ENCODE results near the gene CHFR.

DNA sequence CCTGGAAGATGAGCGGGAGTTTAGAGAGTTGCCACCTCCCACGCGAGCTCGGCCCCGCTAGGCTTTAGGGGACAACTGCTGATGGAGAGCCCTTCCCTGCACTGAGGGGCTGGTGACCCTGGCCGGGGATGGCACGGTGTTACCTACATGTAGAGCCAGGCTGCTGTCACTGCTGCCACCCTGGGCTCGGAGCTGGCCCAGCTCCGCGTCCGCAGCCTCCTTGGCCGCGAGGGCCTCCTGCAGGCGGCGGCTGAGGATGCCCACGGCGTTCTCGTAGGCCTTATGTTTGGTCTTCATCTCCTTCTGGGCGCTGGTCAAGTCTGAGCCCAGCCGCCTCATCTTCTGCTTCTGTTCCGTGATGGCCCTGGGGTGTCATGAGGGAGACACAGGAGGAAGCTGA lies 101.2 kb downstream of the CHFR start:
- TF ChIP-seq CTCF (conservative IDR thresholded peaks at IDR 0.05) (no peak), ZFX (IDR thresholded peaks at IDR 0.05) (no peak)

All from C4-2B (cell line).